Activated CD8-positive, alpha-beta T cell treated with anti-CD3 and anti-CD28 coated beads, Interleukin-2, amount 10 ng/mL, durations not matched to agents 7 days and 5 days (primary cell): ENCODE data around the gene CLASP2. TPM values are rescaled to one million over a fixed set of nuclear protein-coding genes. Genes with fewer than 3 reads are reported as not detected.

ENCODE experiments used
- ATAC-seq: fragments of 150-1000 bp; cut with Tn5 transposase; one replicate; pipeline ENCODE4 v1.10.0; 2021; ENCODE audit warnings: moderate library complexity
- CTCF ChIA-PET: fragments of 350-600 bp; sonication (Branson Sonifier 250); formaldehyde crosslinking; loops from one replicate; lab custom pipeline; 2021; ENCODE audit warnings: antibody characterized with exemption; lab: Charles Lee
- POLR2A ChIA-PET: fragments of 350-600 bp; sonication (Branson Sonifier 250); formaldehyde crosslinking; loops from one replicate; lab custom pipeline; 2021; ENCODE audit warnings: antibody characterized with exemption; lab: Charles Lee
- DNase-seq: peaks from one replicate; pipeline ENCODE4 v3.0.0-alpha.2; 2020
- H3K27ac Mint-ChIP-seq: one replicate; pipeline ENCODE4 v1.8.0; 2021; ENCODE audit warnings: mild to moderate bottlenecking, mixed read lengths
- H3K27me3 Mint-ChIP-seq: one replicate; pipeline ENCODE4 v1.8.0; 2021; ENCODE audit warnings: low read depth, mixed read lengths
- H3K36me3 Mint-ChIP-seq: one replicate; pipeline ENCODE4 v1.8.0; 2021; ENCODE audit warnings: low read depth, mixed read lengths
- H3K4me1 Mint-ChIP-seq: one replicate; pipeline ENCODE4 v1.8.0; 2021; ENCODE audit warnings: low read depth, mixed read lengths
- H3K4me3 Mint-ChIP-seq: one replicate; pipeline ENCODE4 v1.8.0; 2021; ENCODE audit warnings: mild to moderate bottlenecking, mixed read lengths
- H3K9me3 Mint-ChIP-seq: one replicate; pipeline ENCODE4 v1.8.0; 2022; ENCODE audit warnings: mixed read lengths; ENCODE audit not compliant: insufficient read depth
- total RNA-seq, 2 experiments: library from RNA; stranded (reverse); gene quantifications; one replicate each; pipeline ENCODE4 v1.2.3, GENCODE V29; 2021

Gene CLASP2
- total RNA-seq, 2 experiments from 2014 or later = 44.0 to 44.3 TPM

GRCh38 chr3:33636125-33636850, 81.8 kb downstream of the CLASP2 start:
- ATAC-seq (no peak), DNase-seq (no peak)
- POLR2A ChIA-PET = no interaction called here
- CTCF ChIA-PET = interaction anchor here (0.9 to 2.5 kb wide), 13 partner anchors 9 to 263 kb away, joined by 3 to 23 read pairs (median 5); no protein-coding TSS in a partner anchor
- H3K36me3 Mint-ChIP-seq = no peaks in the 10 kb centered on the region
- no peak overlapping the region for H3K4me3 Mint-ChIP-seq
- no peaks in the 10 kb centered on the region for H3K4me1 Mint-ChIP-seq
- no peaks in the 10 kb centered on the region for H3K27me3 Mint-ChIP-seq
- no peak overlapping the region for H3K27ac Mint-ChIP-seq
- H3K9me3 Mint-ChIP-seq = no peaks in the 10 kb centered on the region

DNA sequence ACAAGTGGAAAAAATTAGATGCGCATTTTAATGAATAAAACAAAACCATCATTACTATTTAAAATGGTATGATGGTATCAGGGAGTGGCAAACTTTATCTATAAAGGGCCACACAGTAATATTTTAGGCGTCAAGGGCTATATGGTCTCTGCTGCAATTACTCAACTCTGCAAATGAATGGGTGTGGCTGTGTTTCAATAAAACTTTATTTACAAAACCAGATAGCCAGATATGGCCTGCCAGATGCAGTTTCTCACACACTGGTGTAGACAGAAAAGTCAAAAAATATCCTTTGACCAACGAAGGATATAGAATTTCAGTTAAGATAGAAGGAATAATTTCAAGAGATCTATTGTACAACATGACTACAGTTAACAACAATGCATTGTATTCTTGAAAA, 83.8 kb downstream of the CLASP2 start:
- no peaks in the 10 kb centered on the region for H3K4me1 Mint-ChIP-seq
- ChIA-PET POLR2A (no interaction called here), CTCF (interaction anchor here (1.0 to 1.7 kb wide), 4 partner anchors 139 to 185 kb away, joined by 3 to 9 read pairs (median 3); no protein-coding TSS in a partner anchor)
- H3K36me3 Mint-ChIP-seq = no peaks in the 10 kb centered on the region
- no peak for ATAC-seq
- H3K9me3 Mint-ChIP-seq = no peaks in the 10 kb centered on the region
- no peak for DNase-seq
- H3K27ac Mint-ChIP-seq = no peak overlapping the region
- no peaks in the 10 kb centered on the region for H3K27me3 Mint-ChIP-seq
- H3K4me3 Mint-ChIP-seq = no peak overlapping the region

GRCh38 chr3:33629219-33629618, 88.8 kb downstream of the CLASP2 start:
- H3K36me3 Mint-ChIP-seq = peaks cover 3% of the 10 kb centered on the region
- no peak for ATAC-seq
- no peak overlapping the region for H3K27ac Mint-ChIP-seq
- no peak overlapping the region for H3K4me3 Mint-ChIP-seq
- CTCF ChIA-PET = interaction anchor here (2.2 kb wide), 1 partner anchor 158 kb away, joined by 9 read pairs; no protein-coding TSS in a partner anchor
- DNase-seq = no peak
- H3K9me3 Mint-ChIP-seq = no peaks in the 10 kb centered on the region
- POLR2A ChIA-PET = no interaction called here
- no peaks in the 10 kb centered on the region for H3K27me3 Mint-ChIP-seq
- no peaks in the 10 kb centered on the region for H3K4me1 Mint-ChIP-seq

- no peak for ATAC-seq
- Mint-ChIP-seq H3K27ac (no peak overlapping the region), H3K9me3 (no peaks in the 10 kb centered on the region), H3K4me1 (no peaks in the 10 kb centered on the region), H3K36me3 (peaks cover 11% of the 10 kb centered on the region), H3K4me3 (no peak overlapping the region), H3K27me3 (no peaks in the 10 kb centered on the region)
- no peak for DNase-seq
- ChIA-PET CTCF (no interaction called here), POLR2A (no interaction called here)
Measured at GRCh38 chr3:33624756-33625155, 93.3 kb downstream of the CLASP2 start.

- CTCF ChIA-PET = no interaction called here
- H3K4me3 Mint-ChIP-seq = no peak overlapping the region
Measured at GRCh38 chr3:33613041-33613440, 105.0 kb downstream of the CLASP2 start.

DNA sequence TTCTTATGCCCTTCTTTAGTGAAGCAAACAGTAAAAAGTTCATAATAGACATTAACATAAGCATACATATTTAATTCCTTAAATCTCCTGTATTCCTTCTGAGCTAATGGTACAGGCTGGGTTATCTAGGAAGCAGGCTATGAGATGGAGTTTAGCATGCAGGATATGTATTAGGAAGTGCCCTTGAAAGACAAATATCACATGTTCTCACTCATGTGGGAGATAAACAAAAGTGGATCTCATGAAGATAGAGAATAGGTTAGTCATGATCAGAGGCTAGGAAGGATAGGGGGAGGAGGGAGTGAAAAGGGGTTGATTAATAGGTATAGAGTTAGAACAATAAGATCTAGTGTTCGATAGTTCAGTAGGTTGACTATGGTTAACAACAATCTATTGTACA, 105.4 kb downstream of the CLASP2 start:
- no peaks in the 10 kb centered on the region for H3K4me1 Mint-ChIP-seq
- H3K4me3 Mint-ChIP-seq = no peak overlapping the region
- CTCF ChIA-PET = no interaction called here
- H3K36me3 Mint-ChIP-seq = peaks cover 5% of the 10 kb centered on the region
- no peaks in the 10 kb centered on the region for H3K9me3 Mint-ChIP-seq
- DNase-seq (no peak), ATAC-seq (no peak)
- H3K27me3 Mint-ChIP-seq = no peaks in the 10 kb centered on the region
- POLR2A ChIA-PET = no interaction called here
- H3K27ac Mint-ChIP-seq = no peak overlapping the region

More at GRCh38 chr3:33613041-33613440, 105.0 kb downstream of the CLASP2 start:
- DNase-seq = no peak
- no peaks in the 10 kb centered on the region for H3K9me3 Mint-ChIP-seq
- peaks cover 7% of the 10 kb centered on the region for H3K36me3 Mint-ChIP-seq
- POLR2A ChIA-PET = no interaction called here
- no peak for ATAC-seq
- H3K27ac Mint-ChIP-seq = no peak overlapping the region
- no peaks in the 10 kb centered on the region for H3K4me1 Mint-ChIP-seq
- no peaks in the 10 kb centered on the region for H3K27me3 Mint-ChIP-seq

- CTCF ChIA-PET = no interaction called here
- Mint-ChIP-seq H3K27ac (no peak overlapping the region), H3K27me3 (no peaks in the 10 kb centered on the region), H3K4me1 (no peaks in the 10 kb centered on the region), H3K4me3 (no peak overlapping the region), H3K36me3 (peaks cover 36% of the 10 kb centered on the region), H3K9me3 (no peaks in the 10 kb centered on the region)
- DNase-seq (no peak), ATAC-seq (no peak)
- POLR2A ChIA-PET = no interaction called here
Measured at GRCh38 chr3:33602829-33603228, 115.2 kb downstream of the CLASP2 start.

- DNase-seq (no peak), ATAC-seq (no peak)
- Mint-ChIP-seq H3K4me3 (no peak overlapping the region), H3K9me3 (no peaks in the 10 kb centered on the region), H3K4me1 (peaks cover 3% of the 10 kb centered on the region), H3K36me3 (peaks cover 12% of the 10 kb centered on the region), H3K27me3 (no peaks in the 10 kb centered on the region), H3K27ac (no peak overlapping the region)
- ChIA-PET POLR2A (no interaction called here), CTCF (no interaction called here)
Measured at GRCh38 chr3:33597257-33597689, 120.8 kb downstream of the CLASP2 start.

DNA sequence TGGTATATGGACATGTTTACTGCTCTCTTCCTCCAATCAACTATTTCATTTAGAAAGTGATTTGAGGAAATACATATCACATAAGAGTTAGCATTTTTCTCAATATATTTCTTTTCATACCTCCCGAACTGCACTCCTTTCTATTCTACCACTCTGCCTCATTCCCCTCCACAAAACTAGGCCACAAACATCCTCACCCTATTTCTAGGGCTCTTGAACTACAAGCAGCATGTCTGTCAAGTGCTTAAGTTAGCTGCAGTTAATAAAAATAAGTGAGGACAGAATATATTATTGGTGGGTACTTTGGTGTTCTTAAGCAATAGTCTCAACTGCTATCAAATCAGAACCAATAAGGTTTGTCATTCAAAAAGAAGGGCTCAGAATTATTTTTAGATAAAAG, 125.1 kb downstream of the CLASP2 start:
- Mint-ChIP-seq H3K4me3 (no peak overlapping the region), H3K4me1 (peaks cover 3% of the 10 kb centered on the region), H3K9me3 (no peaks in the 10 kb centered on the region), H3K27ac (no peak overlapping the region), H3K36me3 (peaks cover 15% of the 10 kb centered on the region), H3K27me3 (no peaks in the 10 kb centered on the region)
- ATAC-seq (no peak), DNase-seq (no peak)
- ChIA-PET CTCF (no interaction called here), POLR2A (no interaction called here)

- Mint-ChIP-seq H3K27me3 (no peaks in the 10 kb centered on the region), H3K4me1 (no peaks in the 10 kb centered on the region), H3K27ac (no peak overlapping the region), H3K9me3 (no peaks in the 10 kb centered on the region), H3K36me3 (peaks cover 18% of the 10 kb centered on the region), H3K4me3 (no peak overlapping the region)
- no peak for DNase-seq
- POLR2A ChIA-PET = no interaction called here
- CTCF ChIA-PET = no interaction called here
- no peak for ATAC-seq
Measured at GRCh38 chr3:33590541-33590940, 127.5 kb downstream of the CLASP2 start.

- Mint-ChIP-seq H3K27me3 (no peaks in the 10 kb centered on the region), H3K4me3 (no peak overlapping the region), H3K4me1 (no peaks in the 10 kb centered on the region), H3K36me3 (peaks cover 11% of the 10 kb centered on the region), H3K9me3 (no peaks in the 10 kb centered on the region), H3K27ac (no peak overlapping the region)
- no peak for ATAC-seq
- no peak for DNase-seq
- POLR2A ChIA-PET = no interaction called here
- CTCF ChIA-PET = no interaction called here
Measured at GRCh38 chr3:33586402-33586801, 131.7 kb downstream of the CLASP2 start.

- no peak for DNase-seq
- H3K4me1 Mint-ChIP-seq = no peaks in the 10 kb centered on the region
- no peak overlapping the region for H3K4me3 Mint-ChIP-seq
- H3K36me3 Mint-ChIP-seq = peaks cover 4% of the 10 kb centered on the region
- no peaks in the 10 kb centered on the region for H3K27me3 Mint-ChIP-seq
- POLR2A ChIA-PET = no interaction called here
- ATAC-seq = no peak
- CTCF ChIA-PET = no interaction called here
- H3K27ac Mint-ChIP-seq = no peak overlapping the region
- H3K9me3 Mint-ChIP-seq = no peaks in the 10 kb centered on the region
Measured at GRCh38 chr3:33582234-33582633, 135.8 kb downstream of the CLASP2 start.
